ENCODE data around the gene CALR.

DNA sequence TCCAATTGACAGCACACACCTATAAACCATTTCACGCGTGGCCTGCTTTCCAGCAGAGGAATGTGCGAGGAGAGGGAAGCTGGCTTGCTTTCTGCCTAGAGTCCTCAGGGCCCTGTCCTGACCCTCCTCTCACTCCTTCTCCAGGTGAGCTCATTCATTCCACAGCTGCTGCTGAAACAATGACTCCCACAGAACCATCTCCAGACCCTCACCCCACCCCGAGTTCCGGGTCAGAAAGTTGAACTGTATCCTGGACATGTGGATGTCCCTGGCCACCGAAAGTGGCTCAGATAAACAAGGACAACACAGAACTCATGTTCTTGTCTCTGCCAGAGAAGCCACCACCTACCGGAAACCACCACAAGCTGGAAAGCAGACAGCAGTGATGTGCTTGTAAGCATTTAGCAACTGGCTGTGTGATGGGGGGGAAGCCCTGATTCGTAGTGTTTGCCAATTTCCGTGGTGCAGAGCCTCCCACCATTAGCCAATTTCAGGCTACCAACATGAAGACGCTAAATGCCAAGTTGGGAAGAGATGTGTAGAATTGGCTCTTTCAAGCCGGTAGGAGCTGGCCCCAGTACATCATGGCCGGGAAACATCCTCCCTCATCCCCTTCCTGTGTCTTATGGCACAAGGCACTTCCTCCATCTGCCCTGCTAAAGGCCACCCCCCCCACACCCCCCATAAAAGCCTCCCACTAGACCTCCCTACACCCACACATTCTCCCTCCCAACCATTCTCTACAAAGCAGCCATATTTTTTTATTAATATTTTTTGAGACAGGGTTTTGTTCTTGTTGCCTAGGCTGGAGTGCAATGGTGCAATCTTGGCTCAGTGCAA, 24.3 kb upstream of the CALR start:
- TF ChIP-seq, protein P1, sequence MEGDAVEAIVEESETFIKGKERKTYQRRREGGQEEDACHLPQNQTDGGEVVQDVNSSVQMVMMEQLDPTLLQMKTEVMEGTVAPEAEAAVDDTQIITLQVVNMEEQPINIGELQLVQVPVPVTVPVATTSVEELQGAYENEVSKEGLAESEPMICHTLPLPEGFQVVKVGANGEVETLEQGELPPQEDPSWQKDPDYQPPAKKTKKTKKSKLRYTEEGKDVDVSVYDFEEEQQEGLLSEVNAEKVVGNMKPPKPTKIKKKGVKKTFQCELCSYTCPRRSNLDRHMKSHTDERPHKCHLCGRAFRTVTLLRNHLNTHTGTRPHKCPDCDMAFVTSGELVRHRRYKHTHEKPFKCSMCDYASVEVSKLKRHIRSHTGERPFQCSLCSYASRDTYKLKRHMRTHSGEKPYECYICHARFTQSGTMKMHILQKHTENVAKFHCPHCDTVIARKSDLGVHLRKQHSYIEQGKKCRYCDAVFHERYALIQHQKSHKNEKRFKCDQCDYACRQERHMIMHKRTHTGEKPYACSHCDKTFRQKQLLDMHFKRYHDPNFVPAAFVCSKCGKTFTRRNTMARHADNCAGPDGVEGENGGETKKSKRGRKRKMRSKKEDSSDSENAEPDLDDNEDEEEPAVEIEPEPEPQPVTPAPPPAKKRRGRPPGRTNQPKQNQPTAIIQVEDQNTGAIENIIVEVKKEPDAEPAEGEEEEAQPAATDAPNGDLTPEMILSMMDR (IDR thresholded peaks at IDR 0.05): no peak
- TF ChIP-seq POLR2A (IDR thresholded peaks at IDR 0.05): no peak

Measured in adrenal gland (tissue), 5 donors.